Measurements from ENCODE around the gene ACOXL.

DNA sequence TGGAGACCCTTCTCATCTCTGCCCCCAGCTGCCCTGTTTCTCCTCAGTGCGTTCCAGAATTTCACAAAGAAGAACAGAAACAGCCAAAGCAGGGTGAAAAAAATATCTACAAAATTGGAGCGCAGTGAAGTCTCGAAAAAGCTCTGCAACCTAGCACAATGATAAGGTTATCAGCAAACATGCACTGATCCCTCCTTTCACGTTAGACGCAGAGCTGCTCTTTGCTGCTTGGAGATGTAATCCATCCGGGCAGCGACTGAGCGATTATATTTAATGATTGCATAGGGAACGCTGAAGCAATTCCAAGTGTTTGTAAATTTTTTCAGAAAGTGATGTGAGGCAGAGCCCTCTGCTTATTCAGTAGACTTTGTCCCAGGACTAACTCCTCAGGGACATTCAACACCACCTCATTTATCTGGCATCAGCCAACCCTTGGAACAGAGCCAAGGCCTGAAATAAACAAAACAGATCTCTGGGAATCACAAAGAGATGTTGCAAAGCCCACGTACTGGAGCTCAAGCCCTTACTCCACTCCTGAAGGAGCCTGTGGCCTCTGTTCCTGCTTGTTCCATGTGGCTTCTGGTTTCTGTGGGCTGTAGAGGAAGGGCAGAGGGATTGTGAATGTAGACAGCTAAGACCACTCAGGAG lies 215.8 kb downstream of the ACOXL start:
- TF ChIP-seq, protein P1, sequence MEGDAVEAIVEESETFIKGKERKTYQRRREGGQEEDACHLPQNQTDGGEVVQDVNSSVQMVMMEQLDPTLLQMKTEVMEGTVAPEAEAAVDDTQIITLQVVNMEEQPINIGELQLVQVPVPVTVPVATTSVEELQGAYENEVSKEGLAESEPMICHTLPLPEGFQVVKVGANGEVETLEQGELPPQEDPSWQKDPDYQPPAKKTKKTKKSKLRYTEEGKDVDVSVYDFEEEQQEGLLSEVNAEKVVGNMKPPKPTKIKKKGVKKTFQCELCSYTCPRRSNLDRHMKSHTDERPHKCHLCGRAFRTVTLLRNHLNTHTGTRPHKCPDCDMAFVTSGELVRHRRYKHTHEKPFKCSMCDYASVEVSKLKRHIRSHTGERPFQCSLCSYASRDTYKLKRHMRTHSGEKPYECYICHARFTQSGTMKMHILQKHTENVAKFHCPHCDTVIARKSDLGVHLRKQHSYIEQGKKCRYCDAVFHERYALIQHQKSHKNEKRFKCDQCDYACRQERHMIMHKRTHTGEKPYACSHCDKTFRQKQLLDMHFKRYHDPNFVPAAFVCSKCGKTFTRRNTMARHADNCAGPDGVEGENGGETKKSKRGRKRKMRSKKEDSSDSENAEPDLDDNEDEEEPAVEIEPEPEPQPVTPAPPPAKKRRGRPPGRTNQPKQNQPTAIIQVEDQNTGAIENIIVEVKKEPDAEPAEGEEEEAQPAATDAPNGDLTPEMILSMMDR (IDR thresholded peaks at IDR 0.05; ENCODE audit: low read depth, low read length, poor library complexity, severe bottlenecking): no peak
- no peak for TF ChIP-seq EZH2phosphoT487 (IDR thresholded peaks at IDR 0.05; ENCODE audit: borderline replicate concordance, low read length)
